GM12878 (cell line): Measurements from ENCODE around the gene FAM81B. TPM values are rescaled to one million over a fixed set of nuclear protein-coding genes. Genes with fewer than 3 reads are reported as not detected.

Experiments
- ATAC-seq: fragments of 200-7000 bp; cut with Tn5 transposase; 3 replicates; pipeline ENCODE4 v1.9.1; 2020; ENCODE audit warnings: mild to moderate bottlenecking, moderate library complexity
- BruUV-seq: library from RNA; stranded (reverse); fragments of 400-500 nt; replicated peaks from 2 replicates; lab custom pipeline; 2021; lab: Mats Ljungman, UMichigan
- CTCF ChIA-PET: fragments of 300-600 bp; sonication (Branson Sonifier 250); formaldehyde crosslinking; extraction: SDS; loops from one replicate; lab custom pipeline; 2021; ENCODE audit warnings: inconsistent platforms; lab: Yijun Ruan, JAX
- POLR2A ChIA-PET: fragments of 350-600 bp; formaldehyde crosslinking; extraction: SDS; loops from one replicate; lab custom pipeline; 2021; ENCODE audit warnings: inconsistent platforms; lab: Charles Lee
- RAD21 ChIA-PET: fragments of 300-600 bp; sonication (Branson Sonifier 250); formaldehyde crosslinking; loops from one replicate; lab custom pipeline; 2023; ENCODE audit warnings: antibody characterized with exemption; ENCODE audit not compliant: unreplicated experiment; lab: Charles Lee
- SMC1A ChIA-PET: fragments of 300-600 bp; sonication (Branson Sonifier 250); formaldehyde crosslinking; loops from one replicate; lab custom pipeline; 2023; ENCODE audit not compliant: unreplicated experiment, uncharacterized antibody; lab: Charles Lee
- DNase-seq: peaks from one replicate; pipeline ENCODE4 v3.0.0-alpha.2; 2011; ENCODE audit warnings: low read depth, low spot score
- FAIRE-seq: peaks from 3 replicates; lab custom pipeline; 2011; peaks lifted over from hg19 to GRCh38; lab: Jason Lieb, UNC
- H2AFZ ChIP-seq: 2 replicates; pipeline ENCODE4 v1.6.0; 2011; ENCODE audit warnings: low read depth, low read length, control low read depth; ENCODE audit not compliant: control insufficient read depth
- H3K27ac ChIP-seq: 2 replicates; pipeline ENCODE4 v1.5.1; 2011; ENCODE audit warnings: control low read depth; ENCODE audit not compliant: control insufficient read depth, insufficient read depth
- H3K27me3 ChIP-seq, 2 experiments: replicated peaks in 1 of 2; 2 replicates each; pipeline versions ENCODE4 v1.6.0 to v1.6.1; 2011; ENCODE audit warnings: low read length in 1 of 2; ENCODE audit not compliant: control insufficient read depth in 2 of 2, insufficient read depth in 2 of 2
- H3K36me3 ChIP-seq, 2 experiments: 2 replicates each; pipeline ENCODE4 v1.5.1; 2011; ENCODE audit warnings: low read length in 1 of 2; ENCODE audit not compliant: control insufficient read depth in 2 of 2, insufficient read depth in 2 of 2
- H3K4me1 ChIP-seq: 2 replicates; pipeline ENCODE4 v1.6.1; 2011; ENCODE audit warnings: mild to moderate bottlenecking, low read length, moderate library complexity, mixed read lengths; ENCODE audit not compliant: control insufficient read depth, insufficient read depth
- H3K4me2 ChIP-seq: 2 replicates; pipeline ENCODE4 v1.6.0; 2011; ENCODE audit warnings: control low read depth; ENCODE audit not compliant: control insufficient read depth, insufficient read depth
- H3K4me3 ChIP-seq: fragments of 200-600 bp; sonication (generic); 2 replicates; pipeline ENCODE4 v1.5.1; 2016
- H3K79me2 ChIP-seq: 2 replicates; pipeline ENCODE4 v1.6.0; 2011; ENCODE audit warnings: low read length; ENCODE audit not compliant: control insufficient read depth, insufficient read depth
- H3K9ac ChIP-seq: 2 replicates; pipeline ENCODE4 v1.8.0; 2011; ENCODE audit warnings: low read length, control low read depth, mixed read lengths; ENCODE audit not compliant: control insufficient read depth, insufficient read depth
- H3K9me3 ChIP-seq: replicated peaks from 3 replicates; pipeline ENCODE4 v1.5.1; 2011; ENCODE audit warnings: mild to moderate bottlenecking, low read length; ENCODE audit not compliant: control insufficient read depth, insufficient read depth
- H4K20me1 ChIP-seq: 2 replicates; pipeline ENCODE4 v1.6.0; 2011; ENCODE audit not compliant: control insufficient read depth, insufficient read depth
- CBFB ChIP-seq: IDR thresholded peaks from 2 replicates; pipeline ENCODE4 v1.6.1; 2016; ENCODE audit warnings: antibody characterized with exemption, low read depth
- IRF4 ChIP-seq: IDR thresholded peaks from 2 replicates; pipeline ENCODE4 v1.6.1; 2011; ENCODE audit warnings: low read depth, low read length
- MEF2B ChIP-seq: fragments of 450-650 bp; IDR thresholded peaks from 2 replicates; pipeline ENCODE4 v1.6.1; 2018; ENCODE audit warnings: mild to moderate bottlenecking, moderate library complexity; ENCODE audit not compliant: partially characterized antibody, poor library complexity, severe bottlenecking
- RELA ChIP-seq: fragments of 450-650 bp; IDR thresholded peaks from 2 replicates; pipeline ENCODE4 v1.8.0; 2014; ENCODE audit warnings: borderline replicate concordance; ENCODE audit not compliant: partially characterized antibody
- WGBS: methylation state at CpG from one replicate; pipeline ENCODE4 v1.1.6; 2016; ENCODE audit warnings: low lambda C conversion rate; ENCODE audit not compliant: insufficient replicate concordance, insufficient coverage; ENCODE audit errors: missing lambda C conversion rate; 5-methylcytosine and 5-hydroxymethylcytosine counted together
- in situ Hi-C: fragments of 300-500 bp; cut with MboI; formaldehyde crosslinking; loops from 9 replicates; pipeline ENCODE4 v1.14.3; 2018; ENCODE audit warnings: mixed read lengths
- intact Hi-C: fragments of 100-400 bp; cut with micrococcal nuclease; formaldehyde crosslinking; loops from one replicate; pipeline ENCODE4 v1.14.2; 2022; ENCODE audit not compliant: unreplicated experiment
- polyA plus RNA-seq, 11 experiments: library from polyadenylated mRNA; depleted of rRNA in 4 of 11; unstranded in 6 of 11; stranded (reverse) in 5 of 11; fragments of >200 nt; fragmentation: Nextera tagmentation in 4 of 11; fragmentation: Illumina TruSeq in 1 of 11; extraction: Ambion mirVana in 4 of 11; extraction: Trizol in 1 of 11; gene quantifications; 1 replicate in 1 of 11; 2 replicates in 10 of 11; pipeline versions ENCODE4 v1.2.1 to v1.2.3, GENCODE V29; 2011 to 2016; ENCODE audit warnings: inconsistent platforms in 2 of 11, missing spikeins in 2 of 11, low read depth in 1 of 11
- total RNA-seq, 4 experiments: library from RNA; depleted of rRNA in 3 of 4; stranded (reverse); fragments of >200 nt in 3 of 4; fragmentation: Illumina TruSeq in 1 of 4; extraction: Trizol in 1 of 4; gene quantifications; 2 replicates each; pipeline versions ENCODE4 v1.2.1 to v1.2.3, GENCODE V29; 2013 to 2021
- TF ChIP-seq, protein P1 (sequence below): fragments of 450-650 bp; formaldehyde crosslinking; IDR thresholded peaks from 2 replicates; pipeline ENCODE4 v1.4.0; 2022; ENCODE audit warnings: mild to moderate bottlenecking, moderate library complexity

Gene FAM81B
- total and polyA plus RNA-seq, 10 of the 15 experiments (the other 5 are each of a cell fraction or from before 2014, with no cell fraction given), result not detected

DNA sequence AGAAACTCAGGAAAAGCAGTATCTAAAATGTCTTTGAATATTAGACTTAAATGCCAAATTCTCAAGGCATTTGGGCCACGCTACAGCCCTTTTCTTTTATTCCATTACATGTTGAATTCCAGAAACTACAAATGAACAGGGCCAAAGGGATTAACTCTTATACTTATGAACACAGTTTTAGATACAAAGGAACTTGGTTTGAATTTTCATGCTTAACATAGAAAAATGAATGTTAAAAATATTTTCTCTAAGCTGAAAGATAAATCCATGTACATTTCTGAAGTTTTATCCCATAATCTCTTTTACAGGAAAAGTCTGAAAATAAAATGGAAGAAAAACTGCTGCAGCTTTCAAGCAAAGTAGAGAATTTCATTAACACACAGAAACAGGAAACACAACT, 56.8 kb downstream of the FAM81B start:
- Histone ChIP-seq H3K27ac (no peak overlapping the region), H3K4me2 (no peak overlapping the region), H3K4me1 (no peaks in the 10 kb centered on the region), H2AFZ (no peak overlapping the region), H3K36me3 (no peaks in the 10 kb centered on the region), H4K20me1 (no peaks in the 10 kb centered on the region), H3K27me3 (no peaks in the 10 kb centered on the region), H3K4me3 (no peak overlapping the region), H3K9me3 (no peaks in the 10 kb centered on the region), H3K79me2 (no peaks in the 10 kb centered on the region), H3K9ac (no peak overlapping the region)
- POLR2A ChIA-PET, result no interaction called here
- CTCF ChIA-PET, result no interaction called here
- WGBS, result 0% methylated on average over 1 of the region's 1 CpG
- no peak for ATAC-seq
- in situ Hi-C loops, result no loop called here
- intact Hi-C loops, result no loop called here
- no peak for DNase-seq
- SMC1A ChIA-PET, result interaction anchor here (1.0 kb wide), 1 partner anchor 228 kb away, joined by 3 read pairs; no protein-coding TSS in a partner anchor
- TF ChIP-seq CBFB (no peak), IRF4 (no peak), RELA (no peak), MEF2B (no peak)
- TF ChIP-seq, protein P1, sequence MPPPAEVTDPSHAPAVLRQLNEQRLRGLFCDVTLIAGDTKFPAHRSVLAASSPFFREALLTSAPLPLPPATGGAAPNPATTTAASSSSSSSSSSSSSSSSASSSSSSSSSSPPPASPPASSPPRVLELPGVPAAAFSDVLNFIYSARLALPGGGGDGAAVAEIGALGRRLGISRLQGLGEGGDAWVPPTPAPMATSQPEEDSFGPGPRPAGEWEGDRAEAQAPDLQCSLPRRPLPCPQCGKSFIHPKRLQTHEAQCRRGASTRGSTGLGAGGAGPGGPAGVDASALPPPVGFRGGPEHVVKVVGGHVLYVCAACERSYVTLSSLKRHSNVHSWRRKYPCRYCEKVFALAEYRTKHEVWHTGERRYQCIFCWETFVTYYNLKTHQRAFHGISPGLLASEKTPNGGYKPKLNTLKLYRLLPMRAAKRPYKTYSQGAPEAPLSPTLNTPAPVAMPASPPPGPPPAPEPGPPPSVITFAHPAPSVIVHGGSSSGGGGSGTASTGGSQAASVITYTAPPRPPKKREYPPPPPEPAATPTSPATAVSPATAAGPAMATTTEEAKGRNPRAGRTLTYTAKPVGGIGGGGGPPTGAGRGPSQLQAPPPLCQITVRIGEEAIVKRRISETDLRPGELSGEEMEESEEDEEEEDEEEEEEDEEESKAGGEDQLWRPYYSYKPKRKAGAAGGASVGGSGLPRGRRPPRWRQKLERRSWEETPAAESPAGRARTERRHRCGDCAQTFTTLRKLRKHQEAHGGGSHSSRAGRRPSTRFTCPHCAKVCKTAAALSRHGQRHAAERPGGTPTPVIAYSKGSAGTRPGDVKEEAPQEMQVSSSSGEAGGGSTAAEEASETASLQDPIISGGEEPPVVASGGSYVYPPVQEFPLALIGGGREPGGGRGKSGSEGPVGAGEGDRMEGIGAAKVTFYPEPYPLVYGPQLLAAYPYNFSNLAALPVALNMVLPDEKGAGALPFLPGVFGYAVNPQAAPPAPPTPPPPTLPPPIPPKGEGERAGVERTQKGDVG, result no peak
- RAD21 ChIA-PET, result no interaction called here
- no peak for FAIRE-seq
- BruUV-seq, result no TSS peak
